GM18502 (cell line): Measurements from ENCODE around the gene HNF1A.
"Not testable (repeated sequence)": the region's sequence is repeated elsewhere in the genome, so short reads cannot be mapped to it uniquely, and the experiment has no call there.

Source experiments
- ATAC-seq: cut with Tn5 transposase; IDR thresholded peaks from one replicate; pipeline ENCODE4 v1.9.1; 2021; ENCODE audit warnings: mild to moderate bottlenecking; ENCODE audit not compliant: unreplicated experiment, poor library complexity

The HNF1A gene

GRCh38 chr12:121036810-121037326, 58.5 kb downstream of the HNF1A start:
- no peak for ATAC-seq

DNA sequence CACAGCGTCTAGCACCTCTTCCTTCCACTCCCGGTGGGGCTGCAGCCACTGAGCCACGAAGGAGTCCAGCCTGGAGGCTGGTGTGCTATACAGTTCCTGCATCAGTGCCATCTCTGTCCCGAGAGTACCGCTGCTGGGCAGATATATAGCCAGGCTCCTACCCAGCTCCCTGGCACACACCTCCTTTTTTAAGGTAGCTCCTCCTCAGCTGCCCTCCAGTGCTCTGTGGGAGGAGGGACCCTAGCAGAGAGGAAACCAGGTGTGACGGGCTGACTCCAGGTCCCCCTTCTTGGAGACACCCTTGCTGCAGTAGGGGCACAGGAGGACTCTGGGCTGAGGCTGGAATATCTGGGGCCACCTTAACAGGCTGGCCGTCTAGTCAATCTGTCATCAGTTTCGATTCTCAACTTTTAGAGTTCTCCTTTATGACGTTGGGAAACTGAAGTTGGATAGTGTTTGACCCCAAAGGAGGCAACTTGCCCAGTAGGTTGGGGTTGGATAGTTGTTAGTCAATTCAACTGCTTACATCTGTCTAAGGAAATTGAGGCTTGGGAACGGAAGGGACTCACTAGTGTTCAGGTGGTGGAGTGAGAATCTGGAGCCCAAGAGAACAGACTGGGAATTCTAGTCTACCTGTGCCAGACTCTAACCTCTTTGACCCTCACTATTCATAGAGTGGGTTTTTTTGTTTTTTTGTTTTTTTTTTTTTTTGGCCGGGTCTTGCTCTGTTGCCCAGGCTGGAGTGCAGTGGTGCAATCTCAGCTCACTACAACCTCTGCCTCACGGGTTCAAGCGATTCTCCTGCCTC, 60.7 kb downstream of the HNF1A start, which contains the start of gene OASL:
Gene OASL (minus strand): TSS at position 386 of the 808 bp plus-strand sequence. CDS start 275 bp downstream, at position 111.
- ATAC-seq, result peak; percentile 79

DNA sequence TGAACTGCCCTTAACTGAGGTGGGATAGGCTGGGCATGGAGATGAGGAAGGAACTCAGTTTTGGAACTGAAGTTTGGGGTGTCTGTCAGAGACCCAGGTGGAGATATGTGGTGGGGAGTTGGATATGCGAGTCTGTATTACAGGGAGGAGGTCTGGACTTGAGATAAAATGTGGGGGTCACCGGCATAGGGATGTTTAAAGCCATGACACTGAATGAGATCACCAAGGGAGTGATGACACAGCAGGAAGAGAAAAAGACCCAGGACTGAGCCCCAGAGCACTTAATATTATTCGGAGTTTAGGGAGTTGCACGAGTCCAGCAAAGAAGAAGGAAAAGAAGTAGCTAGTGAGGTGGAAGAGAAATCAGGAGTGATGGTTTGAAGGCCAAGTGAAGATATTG, 64.7 kb downstream of the HNF1A start:
- ATAC-seq, result no peak

- not testable (repeated sequence) for ATAC-seq
Observed at GRCh38 chr12:121047400-121047799, 69.1 kb downstream of the HNF1A start.

DNA sequence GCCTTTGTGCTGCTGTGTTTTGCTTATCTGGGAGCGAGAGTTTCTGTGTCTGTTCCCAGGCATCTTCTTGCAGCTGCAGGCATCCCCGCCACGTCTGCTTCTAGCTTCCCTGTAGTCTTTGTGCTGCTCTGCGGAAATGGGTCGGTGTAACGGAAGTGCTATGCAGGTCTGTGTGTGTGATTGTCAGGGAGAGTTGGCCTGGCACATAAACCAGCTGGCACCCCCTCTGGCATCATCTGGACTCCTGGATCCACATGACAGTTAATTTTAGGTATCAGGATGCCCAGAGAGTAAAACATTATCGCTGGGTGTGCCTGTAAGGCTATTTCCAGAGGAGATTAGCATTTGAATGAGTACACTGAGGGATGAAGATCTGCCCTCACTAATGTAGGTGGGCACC, 70.1 kb downstream of the HNF1A start:
- no peak for ATAC-seq

DNA sequence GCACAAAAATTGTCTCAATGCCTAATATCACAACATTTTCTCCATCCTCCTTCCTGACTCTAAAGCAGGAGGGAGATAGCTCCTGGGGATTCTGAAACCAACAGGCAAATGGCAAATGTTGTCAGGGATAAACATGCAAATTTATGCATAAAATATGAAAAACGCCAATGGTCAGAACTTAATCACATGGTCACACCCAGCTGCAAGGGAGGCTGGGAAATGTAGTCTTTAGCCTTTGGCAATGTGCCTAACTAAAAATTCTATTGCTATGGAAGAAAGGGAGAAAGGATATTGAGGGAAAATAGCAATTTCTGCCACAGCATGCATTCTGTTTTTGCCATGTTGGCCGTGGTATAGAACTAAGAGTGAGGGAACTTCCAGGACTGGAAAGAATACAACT, 72.4 kb downstream of the HNF1A start:
- no peak for ATAC-seq
